Left colon (tissue), 2 donors: Measurements from ENCODE around the gene FAM131B. TPM values are rescaled to one million over a fixed set of nuclear protein-coding genes. Genes with fewer than 3 reads are reported as not detected.

Experiments
- ATAC-seq: fragments of 200-7000 bp; cut with Tn5 transposase; one replicate; pipeline ENCODE4 v1.9.1; 2020; ENCODE audit warnings: mild to moderate bottlenecking, moderate library complexity
- DNase-seq, 2 donors: peaks; one replicate each; pipeline ENCODE4 v3.0.0-alpha.2; 2020
- intact Hi-C, 2 donors: fragments of 100-400 bp; cut with DNase I in 1 of 2; cut with micrococcal nuclease in 1 of 2; formaldehyde crosslinking; loops; one replicate each; pipeline versions ENCODE4 v1.11.2 to v1.14.0; 2022; cut with DNase I, micrococcal nuclease
- total RNA-seq, 2 donors: library from RNA; stranded (reverse); fragmentation: NEBNext Ultra II Directional; extraction: Animal tissue kit (Norgen Biotek cat#: 25700); gene quantifications; one replicate each; pipeline ENCODE4 v1.2.1, GENCODE V29; 2021
- donor health status: DM: no; HTN: no; CAD: no.
- donor health status: DM: yes; HTN: yes; CAD: no.

FAM131B gene
- total RNA-seq, 2 donors from 2014 or later = 0.27 to 3.4 TPM

DNA sequence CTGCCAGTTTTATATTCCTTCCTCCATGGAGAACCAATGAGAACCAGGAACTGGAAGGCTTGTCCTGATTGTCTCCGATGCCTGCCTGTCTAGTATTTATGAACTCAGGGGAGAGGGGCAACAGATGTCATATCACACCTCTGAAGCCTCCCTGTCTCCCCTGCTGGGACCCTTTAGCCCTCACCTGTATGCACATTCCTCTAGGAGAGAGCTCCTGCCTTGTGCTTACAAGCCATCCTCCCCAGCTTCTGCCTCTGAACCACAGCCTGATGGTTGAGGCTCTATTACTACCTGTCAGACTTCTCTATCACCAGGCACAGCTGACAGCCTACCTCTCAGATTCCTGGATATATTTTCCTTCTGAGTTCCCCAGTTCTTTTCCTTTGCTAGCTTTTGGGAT lies 5.9 kb upstream of the FAM131B start:
- ATAC-seq = no peak
- intact Hi-C loops = no loop called here

DNA sequence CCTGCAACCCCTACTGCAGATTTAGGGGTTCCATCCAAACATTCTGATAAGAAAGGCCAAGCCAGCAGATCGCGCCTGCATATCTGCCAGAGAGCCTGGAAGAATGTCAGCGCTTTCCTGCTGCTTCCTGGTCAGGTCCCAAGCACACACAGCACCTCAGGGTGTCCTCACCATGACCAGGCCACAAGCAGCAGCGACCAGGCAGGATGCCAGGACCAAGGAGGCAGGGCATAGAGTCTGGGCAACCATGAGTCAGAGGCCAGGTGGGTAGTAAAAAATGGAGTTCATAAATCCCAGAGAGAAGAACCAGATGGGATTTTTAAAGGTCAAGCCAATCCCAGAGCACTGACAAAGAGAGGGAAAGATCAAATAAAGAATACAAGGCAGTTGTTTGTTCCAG lies 5.5 kb upstream of the FAM131B start:
- DNase-seq (peak; percentile 86 to 95), ATAC-seq (peak; percentile 83)
- intact Hi-C loops = no loop called here

More for the DNA sequence above, 5.9 kb upstream of the FAM131B start:
- DNase-seq = no peak

DNA sequence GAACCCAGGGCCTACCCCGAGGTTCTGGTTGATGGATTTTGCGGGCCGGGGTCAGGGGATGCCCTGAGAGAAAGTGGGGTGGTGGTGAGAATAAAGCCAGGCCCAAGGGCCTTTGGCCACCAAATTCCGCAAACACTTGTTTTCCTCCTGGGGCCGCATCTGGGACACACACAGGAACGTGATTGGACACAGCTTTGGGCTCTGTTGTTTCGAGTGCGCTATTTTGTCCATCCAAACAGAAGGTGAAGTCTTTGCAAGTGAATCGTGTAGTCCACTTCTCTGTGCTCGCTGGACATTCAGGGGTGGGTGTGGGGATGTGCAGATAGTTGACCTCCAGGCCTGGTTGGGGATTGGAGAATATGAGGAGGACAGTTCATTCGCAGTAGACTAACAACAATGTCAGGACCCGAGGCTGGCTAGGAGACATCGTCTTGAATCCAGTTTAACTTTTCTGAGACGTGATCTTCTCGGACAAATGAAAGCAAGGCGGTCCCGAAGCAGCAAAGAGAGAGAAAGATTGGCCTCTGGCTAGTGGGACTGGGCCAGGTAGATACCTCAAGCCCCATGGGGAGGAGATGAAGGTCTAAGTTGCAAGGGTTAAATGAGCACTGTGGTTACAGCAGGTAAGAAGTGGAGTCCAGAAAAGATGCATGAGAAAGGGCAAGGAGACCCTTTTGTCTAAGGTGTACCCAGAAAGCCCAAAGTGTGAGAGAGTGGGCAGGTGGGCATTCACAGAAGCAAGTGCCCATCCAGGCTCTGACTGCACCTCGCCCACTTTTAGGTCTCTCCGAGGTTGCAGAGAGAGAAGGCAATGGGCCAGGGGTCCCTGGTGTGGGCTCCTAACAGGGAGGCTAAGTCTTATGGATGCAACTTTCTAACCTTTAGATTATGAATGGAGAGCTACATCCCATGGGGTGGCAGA lies 764 bp upstream of the FAM131B start:
- ATAC-seq (no peak), DNase-seq (no peak)
- intact Hi-C loops = no loop called here

DNA sequence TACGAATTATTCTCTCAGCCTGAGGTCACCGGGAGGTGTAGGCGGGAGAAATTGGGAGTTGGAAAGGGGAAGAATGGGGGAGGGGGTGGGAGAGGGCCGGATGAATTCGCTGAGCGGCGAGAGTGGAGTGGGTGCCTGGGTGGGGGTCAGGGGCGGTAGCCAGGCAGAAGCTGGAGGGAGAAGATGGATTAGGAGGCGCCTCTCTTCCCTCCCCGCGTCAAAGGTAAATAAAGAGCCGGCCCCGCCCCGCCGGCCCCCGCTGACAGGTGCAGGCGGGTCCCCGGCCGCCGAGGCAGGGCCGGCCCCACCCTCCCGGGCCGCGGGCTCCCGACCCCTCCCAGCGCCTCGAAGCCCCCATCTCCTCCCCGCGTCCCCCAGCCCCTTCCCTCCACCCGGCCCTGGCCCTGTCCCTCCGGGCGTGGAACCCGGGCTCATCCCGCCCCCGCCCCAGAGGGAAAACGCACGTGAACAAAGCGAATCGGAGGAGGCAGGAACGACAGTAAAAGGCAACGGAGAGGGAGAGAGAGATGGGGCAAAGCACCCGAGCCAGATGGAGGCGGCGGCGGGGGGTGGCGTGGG lies 872 bp downstream of the FAM131B start:
- intact Hi-C loops = no loop called here
- peak; percentile 49 for ATAC-seq

GRCh38 chr7:143360788-143361551 lies 1.5 kb downstream of the FAM131B start:
- intact Hi-C loops = no loop called here
- DNase-seq = no peak
- ATAC-seq = no peak

More for the DNA sequence above, 872 bp downstream of the FAM131B start:
- no peak for DNase-seq

GRCh38 chr7:143359771-143360353 lies 2.7 kb downstream of the FAM131B start:
- DNase-seq = no peak
- ATAC-seq = no peak
- intact Hi-C loops = no loop called here

- DNase-seq (no peak), ATAC-seq (no peak)
- intact Hi-C loops = no loop called here
These were observed 3.9 kb downstream of the FAM131B start for GRCh38 chr7:143358626-143359025.

DNA sequence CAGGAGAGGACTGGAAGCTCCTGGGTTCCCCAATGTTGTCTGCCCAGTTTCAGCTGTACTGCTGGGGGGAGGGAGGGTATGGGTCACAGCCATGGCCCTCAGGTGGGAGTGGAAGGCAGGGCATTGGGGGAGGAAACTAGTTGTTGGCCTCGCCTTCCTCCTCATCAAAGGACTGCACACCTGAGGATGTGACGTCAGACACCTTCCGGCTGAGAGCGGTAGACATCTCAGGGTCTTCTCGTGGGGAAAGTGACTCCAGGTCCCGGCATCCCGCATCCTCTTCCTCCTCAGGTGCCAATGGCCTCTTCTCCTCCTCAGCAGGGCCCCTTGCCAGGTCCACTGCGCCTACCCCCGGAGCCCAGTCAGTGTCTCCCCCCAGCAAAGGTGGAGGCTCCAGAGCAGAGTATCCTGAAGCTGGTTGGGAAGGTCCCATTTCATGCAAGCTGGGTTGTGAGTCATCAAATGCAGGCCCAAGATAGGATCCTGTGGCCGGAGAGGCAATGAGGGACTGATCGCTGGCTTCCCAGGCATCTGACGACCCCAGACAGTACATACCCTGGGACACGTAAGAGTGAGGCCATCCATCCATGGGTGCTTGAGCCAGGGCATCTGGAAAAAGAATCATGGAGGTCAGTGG lies 6.0 kb downstream of the FAM131B start:
- DNase-seq = no peak
- ATAC-seq = no peak
- intact Hi-C loops = no loop called here

- intact Hi-C loops = no loop called here
- DNase-seq (no peak), ATAC-seq (no peak)
These were observed 6.8 kb downstream of the FAM131B start for GRCh38 chr7:143355450-143356385.

GRCh38 chr7:143354965-143355364 lies 7.5 kb downstream of the FAM131B start:
- no peak for DNase-seq
- intact Hi-C loops = no loop called here
- no peak for ATAC-seq

DNA sequence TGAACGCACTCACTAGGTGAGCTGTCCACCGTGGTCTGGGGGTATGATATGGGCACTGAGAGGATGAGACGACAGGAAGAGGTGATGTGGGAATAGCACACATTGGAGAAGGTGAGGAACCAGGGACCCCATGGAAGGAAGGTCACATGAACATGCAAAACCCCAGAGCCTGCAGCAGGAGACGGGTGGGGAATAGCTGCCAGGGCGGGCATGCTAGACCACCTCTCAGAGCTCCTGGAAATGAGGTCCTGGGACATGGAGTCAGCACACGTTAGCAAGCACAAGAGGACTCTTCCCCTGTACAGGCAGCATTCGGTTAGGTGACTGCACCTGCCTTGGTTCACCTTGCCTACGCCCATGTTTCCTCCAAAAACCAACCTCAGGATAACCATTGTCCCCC lies 8.1 kb downstream of the FAM131B start:
- DNase-seq = no peak
- intact Hi-C loops = no loop called here
- no peak for ATAC-seq

DNA sequence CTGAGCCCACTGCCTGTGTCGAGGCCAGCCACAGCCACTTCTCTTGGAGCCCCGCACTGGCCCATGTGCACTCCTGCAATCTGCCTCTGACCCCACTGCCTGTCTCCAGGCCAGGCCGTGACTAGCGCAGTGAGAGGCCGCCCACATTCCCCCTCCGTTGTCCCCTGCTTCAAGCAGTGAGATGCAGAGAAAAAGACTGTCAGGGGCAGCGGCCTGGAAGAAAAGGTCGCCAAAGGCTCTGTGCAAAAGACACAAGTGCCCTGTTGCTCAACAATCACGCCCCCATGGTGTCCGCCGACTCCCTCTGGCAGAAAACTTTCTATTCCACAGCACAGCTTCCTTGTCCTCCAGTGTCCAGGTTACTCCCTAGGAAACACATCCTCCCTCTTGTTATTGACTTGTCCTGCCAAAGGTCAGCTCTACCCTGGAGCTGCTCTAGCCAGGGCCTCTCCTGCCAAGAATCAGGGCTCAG lies 9.9 kb downstream of the FAM131B start:
- no peak for ATAC-seq
- no peak for DNase-seq
- intact Hi-C loops = no loop called here

- no peak for DNase-seq
- ATAC-seq = no peak
- intact Hi-C loops = no loop called here
These were observed 10.9 kb downstream of the FAM131B start for GRCh38 chr7:143351574-143351973.

DNA sequence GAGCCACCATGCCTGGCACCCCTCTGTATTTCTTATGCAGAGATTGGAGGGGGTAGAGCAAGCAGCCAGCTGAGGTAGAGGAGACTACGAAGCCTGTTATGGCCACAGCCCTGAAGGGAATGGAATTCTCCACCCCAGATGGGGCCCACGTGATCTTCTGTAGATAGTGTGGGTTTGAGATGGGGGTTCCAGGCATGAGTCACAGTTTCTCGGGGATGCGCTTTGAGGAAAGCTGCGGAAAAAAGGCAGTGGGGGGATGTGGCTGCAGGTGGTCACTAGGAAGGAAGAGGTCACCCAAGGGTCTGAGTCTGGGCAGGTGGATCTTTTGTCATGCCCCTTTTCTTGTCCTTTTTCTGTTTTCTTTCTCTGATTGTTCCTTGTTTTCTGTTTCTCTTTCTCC lies 11.5 kb downstream of the FAM131B start:
- DNase-seq = no peak
- intact Hi-C loops = no loop called here
- ATAC-seq = no peak

- DNase-seq (no peak), ATAC-seq (no peak)
- intact Hi-C loops = no loop called here
These were observed 14.6 kb downstream of the FAM131B start for GRCh38 chr7:143347950-143348349.

DNA sequence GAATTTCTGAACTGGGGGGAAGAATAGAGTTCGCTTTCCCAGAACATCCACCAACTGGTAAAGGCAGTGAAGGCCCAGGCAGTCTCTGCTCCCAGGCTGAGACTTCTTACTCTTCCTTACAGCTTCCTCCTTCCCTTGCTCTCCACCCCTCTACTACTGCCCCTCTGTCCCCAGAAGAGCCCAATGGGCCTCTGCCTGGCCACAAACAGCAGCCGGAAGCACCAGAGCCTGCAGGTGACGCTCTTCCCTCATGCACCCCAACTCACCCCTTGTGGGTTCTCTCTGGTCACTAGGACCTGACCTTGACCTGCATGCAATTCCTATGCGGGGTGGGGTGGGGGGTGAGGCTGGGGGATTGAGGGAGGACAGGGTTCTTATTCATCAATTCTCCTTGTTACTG lies 16.5 kb downstream of the FAM131B start:
- no peak for ATAC-seq
- DNase-seq = no peak
- intact Hi-C loops = no loop called here

DNA sequence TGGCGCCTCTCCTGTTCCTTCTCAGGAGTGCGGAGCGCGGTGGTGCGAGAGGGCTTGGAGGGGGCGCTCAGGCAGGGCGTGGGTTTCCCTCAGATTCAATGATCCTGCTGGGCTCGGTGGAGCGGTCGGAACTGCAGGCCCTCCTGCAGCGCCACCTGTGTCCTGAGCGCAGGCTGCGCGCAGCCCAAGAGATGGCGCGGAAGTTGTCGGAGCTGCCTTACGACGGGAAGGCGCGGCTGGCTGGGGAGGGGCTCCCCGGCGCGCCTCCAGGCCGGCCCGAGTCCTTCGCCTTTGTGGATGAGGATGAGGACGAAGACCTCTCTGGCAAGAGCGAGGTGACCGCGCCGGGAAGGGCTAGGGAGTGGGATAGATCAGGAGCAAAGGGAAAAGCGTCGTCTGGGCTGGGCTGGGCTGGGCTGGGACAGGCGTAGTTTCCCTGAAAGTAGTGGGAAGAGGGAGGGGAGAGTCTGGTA lies 17.0 kb downstream of the FAM131B start:
- ATAC-seq = peak; percentile 100
- intact Hi-C loops = no loop called here
- DNase-seq = peak; percentile 58 to 75

DNA sequence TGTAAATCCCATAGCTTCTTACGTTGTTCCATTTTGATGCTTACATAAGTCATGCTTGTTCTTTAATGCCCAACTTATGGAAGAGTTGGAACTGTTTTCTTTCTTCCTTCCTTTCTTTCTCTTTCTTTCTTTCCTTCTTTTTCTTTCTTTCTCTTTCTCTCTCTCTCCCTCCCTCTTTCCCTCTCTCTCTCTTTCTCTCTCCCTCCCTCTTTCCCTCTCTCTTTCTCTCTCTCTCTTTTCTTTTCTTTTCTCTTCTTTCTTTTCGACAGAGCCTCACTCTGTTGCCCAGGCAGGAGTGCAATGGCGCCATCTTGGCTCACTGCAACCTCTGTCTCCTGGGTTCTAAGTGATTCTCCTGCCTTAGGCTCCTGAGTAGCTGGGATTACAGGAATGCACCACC lies 18.9 kb downstream of the FAM131B start:
- ATAC-seq = no peak

More for the DNA sequence above, 18.9 kb downstream of the FAM131B start:
- intact Hi-C loops = no loop called here
- DNase-seq = no peak
